ENCODE data around the gene GOLGA6L7.
"Not testable (repeated sequence)": the region's sequence is repeated elsewhere in the genome, so short reads cannot be mapped to it uniquely, and the experiment has no call there.

GOLGA6L7 gene, protein sequence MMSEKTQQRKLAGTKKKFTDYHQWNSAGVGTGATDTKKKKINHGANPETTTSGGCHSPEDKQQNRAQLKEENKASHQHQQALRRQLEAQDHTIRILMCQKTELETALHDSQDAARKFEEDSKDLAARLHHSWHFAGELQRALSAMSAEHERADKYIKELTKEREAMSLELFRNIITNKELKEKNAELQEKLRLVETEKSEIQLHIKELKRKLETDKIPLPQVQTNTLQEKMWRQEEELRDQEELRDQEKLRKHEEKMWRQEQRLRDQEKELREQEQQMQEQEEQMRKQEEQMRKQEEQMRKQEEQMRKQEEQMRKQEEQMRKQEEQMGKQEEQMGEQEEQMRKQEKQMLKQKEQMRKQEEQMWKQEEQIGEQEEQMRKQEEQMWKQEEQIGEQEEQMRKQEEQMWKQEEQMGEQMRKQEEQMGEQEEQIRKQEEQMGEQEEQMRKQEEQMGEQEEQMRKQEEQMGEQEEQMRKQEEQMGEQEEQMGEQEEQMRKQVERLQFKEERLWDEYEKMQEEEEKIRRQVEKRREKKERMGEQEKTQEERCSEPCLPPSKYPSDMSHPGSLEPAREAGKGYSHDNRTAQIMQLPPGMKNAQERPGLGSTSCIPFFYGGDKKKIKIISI

DNA sequence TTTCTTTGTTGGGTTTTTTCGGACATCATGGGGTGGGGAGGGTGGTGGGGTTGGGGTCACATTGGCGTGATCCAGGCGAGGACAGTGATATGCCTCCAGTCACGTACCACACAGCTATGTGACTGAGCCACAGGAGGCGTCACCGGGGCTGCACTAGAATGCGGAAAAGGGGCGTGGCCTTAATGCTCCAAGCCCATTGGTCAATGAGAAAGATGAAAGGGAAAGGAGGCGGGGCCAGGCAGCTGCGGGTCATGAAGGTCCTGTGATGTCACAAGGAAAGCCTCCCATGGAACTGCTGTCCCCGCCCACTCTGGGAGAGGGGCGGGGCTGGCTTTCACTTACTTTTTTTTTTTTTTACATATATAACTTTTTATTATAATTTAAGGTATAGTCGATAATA lies at the start of gene GOLGA6L7:
Gene GOLGA6L7 (minus strand): TSS at position 124 of the 400 bp plus-strand sequence. CDS start 95 bp downstream, at position 29.
- H3K4me3 ChIP-seq (ENCODE audit: low read length); H3K36me3 ChIP-seq (ENCODE audit: insufficient read depth, low read depth, low read length); H3K27me3 ChIP-seq (ENCODE audit: insufficient read depth, low read length); H3K27ac ChIP-seq (ENCODE audit: low read length); H3K9me3 ChIP-seq (ENCODE audit: insufficient read depth, low read depth, low read length); H3K4me1 ChIP-seq (ENCODE audit: insufficient read depth, low read length); H3K9ac ChIP-seq (ENCODE audit: low read depth, low read length): not testable (repeated sequence)

DNA sequence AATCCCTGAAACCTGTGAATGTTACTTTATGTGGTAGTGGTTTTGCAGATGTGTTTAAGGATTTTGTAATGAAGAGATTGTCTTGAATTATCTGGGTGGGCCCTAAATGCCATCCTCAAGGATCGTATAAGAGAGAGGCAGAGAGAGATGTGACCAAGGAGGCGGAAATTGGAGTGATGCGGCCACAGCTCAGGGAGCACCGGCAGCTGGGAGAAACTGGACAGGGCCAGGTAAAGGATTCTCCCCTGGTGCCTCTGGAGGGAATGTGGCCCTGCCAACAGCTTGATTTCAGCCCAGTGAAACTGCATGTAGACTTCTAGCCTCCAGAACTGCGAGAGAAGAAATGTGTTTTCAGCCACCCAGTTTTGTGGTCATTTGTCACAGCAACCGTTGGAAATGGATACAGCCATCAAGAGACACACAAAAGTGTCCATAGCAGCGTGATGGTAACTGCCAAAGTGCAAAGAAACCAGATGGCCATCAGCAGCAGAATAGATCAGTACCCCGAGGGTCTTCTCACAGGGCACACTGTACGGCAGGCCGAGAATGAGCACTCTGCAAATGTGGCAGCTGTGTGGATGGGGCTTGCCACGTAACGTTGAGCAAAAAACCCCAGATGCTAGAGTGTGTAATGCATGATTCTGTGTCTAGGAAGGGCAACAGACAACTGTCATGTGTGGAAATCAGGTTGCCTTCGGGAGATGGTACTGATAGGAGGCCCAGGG lies 49.6 kb upstream of the GOLGA6L7 start:
- H3K36me3 ChIP-seq (ENCODE audit: insufficient read depth, low read depth, low read length) = no peaks in the 10 kb centered on the region
- no peak overlapping the region for H3K27ac ChIP-seq (ENCODE audit: low read length)
- H3K4me1 ChIP-seq (ENCODE audit: insufficient read depth, low read length) = no peaks in the 10 kb centered on the region
- H3K27me3 ChIP-seq (ENCODE audit: insufficient read depth, low read length) = no peaks in the 10 kb centered on the region
- no peak overlapping the region for H3K9ac ChIP-seq (ENCODE audit: low read depth, low read length)
- no peak overlapping the region for H3K4me3 ChIP-seq (ENCODE audit: low read length)
- H3K9me3 ChIP-seq (ENCODE audit: insufficient read depth, low read depth, low read length) = peaks cover 7% of the 10 kb centered on the region

DNA sequence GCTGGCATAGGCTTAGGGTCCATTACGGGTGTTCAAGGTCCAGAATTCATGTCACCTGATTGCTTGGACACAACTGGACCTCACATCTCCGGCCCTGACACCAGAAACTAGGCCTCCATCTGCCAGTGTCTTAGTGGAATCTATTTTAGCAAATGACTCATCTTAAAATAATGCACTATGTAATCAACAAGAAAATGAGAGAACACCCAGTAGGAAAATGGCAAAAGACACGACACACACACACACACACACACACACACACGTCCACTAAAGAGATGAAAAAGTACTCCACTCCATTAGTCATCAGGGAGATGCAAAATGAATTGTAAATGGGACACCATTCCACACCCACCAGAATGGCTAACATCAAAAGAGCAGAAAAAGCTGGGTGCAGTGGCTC lies 48.5 kb upstream of the GOLGA6L7 start:
- H3K4me3 ChIP-seq (ENCODE audit: low read length) = no peak overlapping the region
- peaks cover 7% of the 10 kb centered on the region for H3K9me3 ChIP-seq (ENCODE audit: insufficient read depth, low read depth, low read length)
- no peaks in the 10 kb centered on the region for H3K27me3 ChIP-seq (ENCODE audit: insufficient read depth, low read length)
- H3K4me1 ChIP-seq (ENCODE audit: insufficient read depth, low read length) = no peaks in the 10 kb centered on the region
- H3K9ac ChIP-seq (ENCODE audit: low read depth, low read length) = no peak overlapping the region
- H3K36me3 ChIP-seq (ENCODE audit: insufficient read depth, low read depth, low read length) = no peaks in the 10 kb centered on the region
- H3K27ac ChIP-seq (ENCODE audit: low read length) = no peak overlapping the region

DNA sequence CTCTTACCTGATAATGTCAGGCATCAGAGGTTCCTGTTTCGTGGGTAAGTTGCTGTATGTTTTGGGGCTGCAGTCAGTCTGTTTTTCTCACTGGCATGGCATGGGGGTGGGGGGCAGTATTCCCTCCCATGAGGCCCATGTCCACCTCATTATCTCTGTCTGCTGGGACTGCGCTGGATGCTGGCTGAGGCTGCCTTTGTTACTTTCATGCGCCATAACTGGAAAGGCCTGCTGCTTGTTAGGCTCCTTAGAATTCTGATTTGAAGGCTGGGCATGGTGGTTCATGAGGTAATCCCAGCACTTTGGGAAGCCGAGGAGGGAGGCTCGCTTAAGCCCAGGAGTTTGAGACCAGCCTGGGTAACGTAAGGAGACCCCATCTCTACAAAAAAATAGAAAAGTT lies 47.1 kb upstream of the GOLGA6L7 start:
- H3K27me3 ChIP-seq (ENCODE audit: insufficient read depth, low read length) = no peaks in the 10 kb centered on the region
- H3K4me3 ChIP-seq (ENCODE audit: low read length) = no peak overlapping the region
- H3K27ac ChIP-seq (ENCODE audit: low read length) = no peak overlapping the region
- no peaks in the 10 kb centered on the region for H3K36me3 ChIP-seq (ENCODE audit: insufficient read depth, low read depth, low read length)
- H3K9ac ChIP-seq (ENCODE audit: low read depth, low read length) = no peak overlapping the region
- H3K9me3 ChIP-seq (ENCODE audit: insufficient read depth, low read depth, low read length) = peaks cover 7% of the 10 kb centered on the region
- no peaks in the 10 kb centered on the region for H3K4me1 ChIP-seq (ENCODE audit: insufficient read depth, low read length)

DNA sequence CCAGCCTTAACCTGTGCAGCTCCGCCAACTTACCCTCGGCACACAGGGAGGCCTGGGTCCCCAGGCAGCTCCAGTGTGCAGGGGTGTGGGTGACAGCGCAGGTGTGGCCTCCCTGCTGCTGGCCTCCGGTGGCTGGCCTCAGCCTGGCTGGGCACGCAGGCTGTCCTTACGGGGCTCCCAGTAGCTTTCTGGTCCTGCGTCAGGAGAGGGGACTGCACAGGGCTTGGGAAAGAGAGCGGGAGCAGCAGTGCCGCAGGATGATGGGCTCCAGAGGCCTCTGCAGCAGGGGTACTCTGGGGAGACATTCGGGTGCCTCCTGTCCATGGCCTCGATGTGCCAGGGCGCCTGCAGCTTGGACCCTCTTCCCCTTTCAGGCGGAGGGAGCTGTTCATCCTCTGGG lies 46.7 kb upstream of the GOLGA6L7 start:
- Histone ChIP-seq H3K27me3 (ENCODE audit: insufficient read depth, low read length) (no peaks in the 10 kb centered on the region), H3K4me3 (ENCODE audit: low read length) (no peak overlapping the region), H3K36me3 (ENCODE audit: insufficient read depth, low read depth, low read length) (no peaks in the 10 kb centered on the region), H3K4me1 (ENCODE audit: insufficient read depth, low read length) (no peaks in the 10 kb centered on the region), H3K9ac (ENCODE audit: low read depth, low read length) (no peak overlapping the region), H3K9me3 (ENCODE audit: insufficient read depth, low read depth, low read length) (peaks cover 7% of the 10 kb centered on the region), H3K27ac (ENCODE audit: low read length) (no peak overlapping the region)

DNA sequence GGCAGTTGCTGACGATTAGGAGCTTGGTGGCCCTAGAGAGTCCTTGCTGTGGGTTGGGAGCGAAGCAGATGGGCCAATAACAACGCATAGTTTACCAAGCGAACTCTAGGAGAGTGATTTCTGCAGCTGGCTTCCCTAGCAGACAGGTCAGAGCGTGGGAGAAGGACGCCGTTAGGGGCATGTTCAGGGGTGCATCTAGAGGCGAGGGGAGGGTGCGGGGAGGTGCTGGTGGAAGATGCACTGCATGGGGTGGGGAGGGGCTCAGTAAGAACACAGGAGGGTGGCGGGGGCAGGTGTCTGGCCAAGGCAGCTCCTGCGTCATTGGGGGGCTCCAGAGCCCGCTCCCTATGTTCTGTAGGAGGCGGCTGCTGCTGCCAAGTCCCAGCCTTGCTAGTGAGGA lies 46.2 kb upstream of the GOLGA6L7 start:
- Histone ChIP-seq H3K36me3 (ENCODE audit: insufficient read depth, low read depth, low read length) (no peaks in the 10 kb centered on the region), H3K4me3 (ENCODE audit: low read length) (no peak overlapping the region), H3K27me3 (ENCODE audit: insufficient read depth, low read length) (no peaks in the 10 kb centered on the region), H3K27ac (ENCODE audit: low read length) (no peak overlapping the region), H3K9me3 (ENCODE audit: insufficient read depth, low read depth, low read length) (peaks cover 7% of the 10 kb centered on the region), H3K4me1 (ENCODE audit: insufficient read depth, low read length) (no peaks in the 10 kb centered on the region), H3K9ac (ENCODE audit: low read depth, low read length) (no peak overlapping the region)

DNA sequence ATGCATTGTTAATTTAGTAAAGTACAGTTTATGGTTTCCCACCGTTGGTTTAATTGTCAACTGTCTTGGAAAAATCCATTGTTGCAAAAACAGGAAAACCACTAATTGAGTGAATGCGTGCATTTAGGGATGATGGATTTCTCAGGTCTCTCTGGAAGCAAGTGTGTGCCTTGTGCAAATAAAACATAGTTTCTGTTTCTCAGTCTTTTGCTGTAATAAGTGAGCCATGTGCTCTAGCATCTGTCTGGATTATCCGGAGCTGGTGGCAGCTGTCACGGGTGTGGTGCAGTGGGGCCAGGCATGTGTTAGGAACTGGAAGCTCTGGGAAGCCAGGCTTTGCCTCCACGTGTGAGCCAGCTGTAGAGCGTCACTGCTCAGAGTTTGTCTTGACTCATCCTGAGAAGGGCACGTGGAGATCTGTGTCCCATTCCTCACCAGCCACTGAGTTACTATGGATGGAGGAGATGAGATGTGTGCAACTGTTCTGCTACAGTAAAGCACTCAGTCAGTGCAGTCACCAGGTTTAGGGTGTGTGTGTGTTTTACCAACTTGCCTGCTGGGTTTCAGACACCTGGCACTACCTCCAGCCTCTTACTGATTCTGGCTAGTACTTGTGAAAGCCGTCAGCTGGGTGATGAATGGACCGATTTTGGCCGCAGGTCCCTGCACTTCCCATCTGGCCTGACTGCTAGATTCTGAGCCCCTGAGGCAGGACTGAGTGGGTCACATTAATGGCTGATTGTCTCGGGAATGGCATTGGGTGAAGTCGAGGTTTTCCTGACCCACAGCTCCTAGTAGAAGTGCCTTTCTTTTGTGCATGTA lies 44.6 kb upstream of the GOLGA6L7 start:
- Histone ChIP-seq H3K9me3 (ENCODE audit: insufficient read depth, low read depth, low read length) (peaks cover 7% of the 10 kb centered on the region), H3K27ac (ENCODE audit: low read length) (no peak overlapping the region), H3K4me1 (ENCODE audit: insufficient read depth, low read length) (no peaks in the 10 kb centered on the region), H3K9ac (ENCODE audit: low read depth, low read length) (no peak overlapping the region), H3K27me3 (ENCODE audit: insufficient read depth, low read length) (0 out of 2 replicates have a peak, but pooled peaks cover 5% of the 10 kb centered on the region), H3K4me3 (ENCODE audit: low read length) (no peak overlapping the region), H3K36me3 (ENCODE audit: insufficient read depth, low read depth, low read length) (no peaks in the 10 kb centered on the region)

DNA sequence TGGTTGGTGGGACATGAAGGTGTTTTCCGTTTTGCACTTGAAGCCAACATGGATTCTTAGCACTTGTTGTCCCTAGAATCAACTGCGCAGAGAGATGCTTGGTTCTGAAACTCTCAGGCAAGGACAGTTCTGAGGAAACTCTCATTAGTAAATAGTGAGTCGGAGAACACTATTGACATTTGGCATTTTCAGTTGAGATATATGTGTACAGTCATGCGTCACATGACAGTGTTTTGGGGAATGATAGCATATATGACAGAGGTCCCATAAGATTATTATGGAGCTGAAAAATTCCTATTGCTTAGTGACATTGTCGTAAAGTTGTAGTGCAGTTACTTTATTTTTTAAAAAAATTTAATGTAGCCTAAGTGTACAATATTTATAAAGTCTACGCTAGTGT lies 43.1 kb upstream of the GOLGA6L7 start:
- Histone ChIP-seq H3K9ac (ENCODE audit: low read depth, low read length) (no peak overlapping the region), H3K4me1 (ENCODE audit: insufficient read depth, low read length) (no peaks in the 10 kb centered on the region), H3K9me3 (ENCODE audit: insufficient read depth, low read depth, low read length) (peaks cover 2% of the 10 kb centered on the region; the same call in 1 of the 2 replicates), H3K27me3 (ENCODE audit: insufficient read depth, low read length) (peaks cover 19% of the 10 kb centered on the region), H3K27ac (ENCODE audit: low read length) (no peak overlapping the region), H3K4me3 (ENCODE audit: low read length) (no peak overlapping the region), H3K36me3 (ENCODE audit: insufficient read depth, low read depth, low read length) (no peaks in the 10 kb centered on the region)

DNA sequence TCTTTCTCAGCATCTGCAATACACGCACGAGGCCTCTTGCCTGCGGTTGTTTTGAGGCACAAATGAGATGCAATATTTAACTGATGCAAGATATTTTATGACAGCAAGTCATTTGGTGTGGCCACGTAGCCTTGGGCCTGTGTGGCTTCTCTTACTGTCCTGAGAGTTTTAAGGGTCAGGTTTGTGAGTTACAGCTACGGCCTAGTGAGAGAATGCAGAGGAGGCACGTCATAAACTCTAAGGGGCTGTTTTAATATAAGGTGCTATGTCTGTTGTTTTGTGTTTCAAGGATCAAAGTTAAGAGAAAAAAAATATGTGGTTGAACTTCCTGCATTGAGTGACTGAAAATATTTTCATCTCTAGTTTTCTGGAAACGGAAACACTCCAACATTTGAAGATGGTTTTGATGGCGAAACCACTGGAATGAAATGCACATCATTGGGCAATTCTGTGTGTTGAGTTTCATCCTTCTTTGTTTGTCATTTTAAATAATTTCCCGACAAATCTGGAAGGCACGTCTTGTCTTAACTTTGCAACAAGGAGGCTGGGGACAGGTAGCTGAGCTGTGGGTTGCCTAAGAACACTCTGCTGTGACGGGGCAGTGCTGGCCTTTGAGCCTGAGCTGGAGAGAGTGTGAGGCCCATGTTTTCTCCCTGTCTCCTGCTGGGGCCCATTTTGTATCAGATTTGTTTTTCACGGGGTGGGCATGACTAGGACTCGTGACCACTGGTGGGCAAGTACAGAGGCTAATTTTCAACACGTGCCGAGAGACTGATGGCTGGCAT lies 42.5 kb upstream of the GOLGA6L7 start:
- no peaks in the 10 kb centered on the region for H3K36me3 ChIP-seq (ENCODE audit: insufficient read depth, low read depth, low read length)
- peaks cover 21% of the 10 kb centered on the region for H3K27me3 ChIP-seq (ENCODE audit: insufficient read depth, low read length)
- no peak overlapping the region for H3K27ac ChIP-seq (ENCODE audit: low read length)
- H3K9ac ChIP-seq (ENCODE audit: low read depth, low read length) = no peak overlapping the region
- H3K9me3 ChIP-seq (ENCODE audit: insufficient read depth, low read depth, low read length) = no peaks in the 10 kb centered on the region
- no peak overlapping the region for H3K4me3 ChIP-seq (ENCODE audit: low read length)
- no peaks in the 10 kb centered on the region for H3K4me1 ChIP-seq (ENCODE audit: insufficient read depth, low read length)

DNA sequence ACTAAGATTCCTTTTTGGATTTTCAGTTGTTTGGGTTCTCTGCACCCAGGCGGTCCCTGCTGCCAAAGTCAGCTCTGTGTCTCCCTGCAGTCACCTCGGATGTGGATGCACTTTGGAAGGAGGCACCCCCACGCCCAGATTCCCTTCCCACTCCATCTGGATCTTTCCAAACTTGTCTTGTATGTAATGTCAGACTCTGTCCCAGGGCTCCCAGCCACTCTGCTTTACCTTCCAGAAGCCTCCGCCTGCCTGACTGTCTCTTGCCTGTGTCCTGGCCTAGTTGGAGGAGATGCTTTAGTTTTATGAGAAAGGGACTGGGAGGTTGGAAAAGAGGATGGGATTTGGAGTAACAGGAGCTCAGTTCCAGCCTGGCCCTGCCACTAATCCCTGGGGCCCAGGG lies 41.8 kb upstream of the GOLGA6L7 start:
- not testable (repeated sequence) for H3K36me3 ChIP-seq (ENCODE audit: insufficient read depth, low read depth, low read length); H3K4me1 ChIP-seq (ENCODE audit: insufficient read depth, low read length); H3K4me3 ChIP-seq (ENCODE audit: low read length); H3K27ac ChIP-seq (ENCODE audit: low read length); H3K9me3 ChIP-seq (ENCODE audit: insufficient read depth, low read depth, low read length); H3K9ac ChIP-seq (ENCODE audit: low read depth, low read length)
- H3K27me3 ChIP-seq (ENCODE audit: insufficient read depth, low read length) = peaks cover 26% of the 10 kb centered on the region

DNA sequence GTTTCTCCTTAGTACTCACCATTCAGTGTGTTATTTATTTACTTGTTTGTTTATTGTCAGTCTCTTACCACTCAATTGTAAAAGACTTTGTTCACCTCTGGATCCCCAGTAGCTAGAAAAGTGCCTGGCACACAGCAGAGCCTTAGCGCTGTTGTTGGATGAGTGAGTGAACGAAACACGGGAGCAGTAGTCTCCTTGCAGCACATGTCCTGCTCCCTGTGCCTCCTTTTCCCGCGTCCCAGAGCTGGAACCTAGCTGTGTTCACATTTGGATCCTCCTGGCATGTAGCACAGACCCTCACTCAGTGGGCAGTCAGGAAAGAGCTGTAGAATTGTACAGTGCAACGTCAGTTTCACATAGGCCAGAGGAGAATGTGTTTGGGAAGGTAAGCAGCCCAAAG lies 41.4 kb upstream of the GOLGA6L7 start:
- H3K4me1 ChIP-seq (ENCODE audit: insufficient read depth, low read length); H3K9ac ChIP-seq (ENCODE audit: low read depth, low read length); H3K36me3 ChIP-seq (ENCODE audit: insufficient read depth, low read depth, low read length); H3K27ac ChIP-seq (ENCODE audit: low read length); H3K9me3 ChIP-seq (ENCODE audit: insufficient read depth, low read depth, low read length); H3K4me3 ChIP-seq (ENCODE audit: low read length): not testable (repeated sequence)
- H3K27me3 ChIP-seq (ENCODE audit: insufficient read depth, low read length) = peaks cover 30% of the 10 kb centered on the region

Measured in iPS-20b (cell line).